Daoy (cell line): ENCODE measurements around the gene LILRB2. TPM values are rescaled to one million over a fixed set of nuclear protein-coding genes. Genes with fewer than 3 reads are reported as not detected.
"Not testable (repeated sequence)": the region's sequence is repeated elsewhere in the genome, so short reads cannot be mapped to it uniquely, and the experiment has no call there.

Source experiments
- DNase-seq: peaks from one replicate; pipeline ENCODE4 v3.0.0-alpha.2; 2015; ENCODE audit warnings: low read depth
- total RNA-seq: library from RNA; depleted of rRNA; stranded (reverse); fragments of >200 nt; shearing (Covaris generic); gene quantifications from 2 replicates; pipeline ENCODE4 v1.2.3, GENCODE V29; 2014

The LILRB2 gene
- total RNA-seq, 1 experiment from 2014 or later = not detected

- no peak for DNase-seq
Measured at GRCh38 chr19:54305141-54305540, 24.2 kb upstream of the LILRB2 start.

- DNase-seq = no peak
Measured at GRCh38 chr19:54302257-54302656, 21.3 kb upstream of the LILRB2 start.

- DNase-seq = no peak
Measured at GRCh38 chr19:54299515-54299914, 18.6 kb upstream of the LILRB2 start.

- no peak for DNase-seq
Measured at GRCh38 chr19:54299126-54299498, 18.2 kb upstream of the LILRB2 start.

- DNase-seq = no peak
Measured at GRCh38 chr19:54298357-54299125, 17.6 kb upstream of the LILRB2 start.

- no peak for DNase-seq
Measured at GRCh38 chr19:54297759-54298305, 16.9 kb upstream of the LILRB2 start.

- DNase-seq = no peak
Measured at GRCh38 chr19:54294539-54294938, 13.6 kb upstream of the LILRB2 start.

- not testable (repeated sequence) for DNase-seq
Measured at GRCh38 chr19:54289160-54289559, 8.2 kb upstream of the LILRB2 start.

GRCh38 chr19:54287456-54287855 is 6.5 kb upstream of the LILRB2 start:
- DNase-seq = peak; percentile 31

GRCh38 chr19:54286283-54286682 is 5.4 kb upstream of the LILRB2 start:
- not testable (repeated sequence) for DNase-seq

GRCh38 chr19:54285427-54286056 is 4.6 kb upstream of the LILRB2 start:
- not testable (repeated sequence) for DNase-seq

- DNase-seq = no peak
Measured at GRCh38 chr19:54282686-54283470, 2.0 kb upstream of the LILRB2 start.

- not testable (repeated sequence) for DNase-seq
Measured at GRCh38 chr19:54281729-54282075, 792 bp upstream of the LILRB2 start.

GRCh38 chr19:54280441-54280840 is 469 bp downstream of the LILRB2 start:
- not testable (repeated sequence) for DNase-seq

- DNase-seq = not testable (repeated sequence)
Measured at GRCh38 chr19:54280025-54280424, 885 bp downstream of the LILRB2 start.

- no peak for DNase-seq
Measured at GRCh38 chr19:54279406-54279962, 1.4 kb downstream of the LILRB2 start.

- not testable (repeated sequence) for DNase-seq
Measured at GRCh38 chr19:54278571-54279195, 2.2 kb downstream of the LILRB2 start.

- DNase-seq = not testable (repeated sequence)
Measured at GRCh38 chr19:54278056-54278455, 2.9 kb downstream of the LILRB2 start.

GRCh38 chr19:54277111-54277615 is 3.7 kb downstream of the LILRB2 start:
- not testable (repeated sequence) for DNase-seq

- DNase-seq = no peak
Measured at GRCh38 chr19:54275951-54276350, 5.0 kb downstream of the LILRB2 start.

GRCh38 chr19:54274516-54274915 is 6.4 kb downstream of the LILRB2 start:
- DNase-seq = not testable (repeated sequence)
